ENCODE measurements around the gene LMF1. TPM values are rescaled to one million over a fixed set of nuclear protein-coding genes. Genes with fewer than 3 reads are reported as not detected.
A peak's percentile ranks its signal among the peaks of the same experiment; 100 is the strongest.

Gene LMF1
- total RNA-seq, 2 donors from 2014 or later = 26.9 to 33.2 TPM

- Mint-ChIP-seq H3K27me3 (ENCODE audit: low read depth) (no peaks in the 10 kb centered on the region), H3K27ac (no peak overlapping the region), H3K36me3 (ENCODE audit: insufficient read depth in 2 of 2) (peaks cover 3 to 8% of the 10 kb centered on the region in 2 donors), H3K9me3 (no peaks in the 10 kb centered on the region), H3K4me3 (no peak overlapping the region), H3K4me1 (ENCODE audit: low read depth) (no peaks in the 10 kb centered on the region)
- ATAC-seq (replicated peaks in 1 of 2) = no peak
- no peak for DNase-seq
Measured at GRCh38 chr16:920051-920681, 50.6 kb downstream of the LMF1 start.

- Mint-ChIP-seq H3K4me3 (no peak overlapping the region), H3K36me3 (ENCODE audit: insufficient read depth in 2 of 2) (peaks cover 3 to 8% of the 10 kb centered on the region in 2 donors), H3K4me1 (ENCODE audit: low read depth) (no peaks in the 10 kb centered on the region), H3K27ac (no peak overlapping the region), H3K9me3 (no peaks in the 10 kb centered on the region), H3K27me3 (ENCODE audit: low read depth) (no peaks in the 10 kb centered on the region)
- ATAC-seq (replicated peaks in 1 of 2) (no peak), DNase-seq (no peak)
Measured at GRCh38 chr16:919658-920050, 51.1 kb downstream of the LMF1 start.

- ATAC-seq (replicated peaks in 1 of 2) (no peak), DNase-seq (no peak)
- Mint-ChIP-seq H3K9me3 (no peaks in the 10 kb centered on the region), H3K36me3 (ENCODE audit: insufficient read depth in 2 of 2) (peaks cover 3 to 7% of the 10 kb centered on the region in 2 donors), H3K27ac (no peak overlapping the region), H3K27me3 (ENCODE audit: low read depth) (no peaks in the 10 kb centered on the region), H3K4me1 (ENCODE audit: low read depth) (no peaks in the 10 kb centered on the region), H3K4me3 (no peak overlapping the region)
Measured at GRCh38 chr16:918741-919657, 51.8 kb downstream of the LMF1 start.

GRCh38 chr16:918068-918467, 52.7 kb downstream of the LMF1 start:
- DNase-seq (no peak), ATAC-seq (replicated peaks in 1 of 2) (no peak)
- H3K36me3 Mint-ChIP-seq (ENCODE audit: insufficient read depth in 2 of 2) = peaks cover 3 to 4% of the 10 kb centered on the region in 2 donors
- H3K9me3 Mint-ChIP-seq = no peaks in the 10 kb centered on the region
- no peaks in the 10 kb centered on the region for H3K4me1 Mint-ChIP-seq (ENCODE audit: low read depth)
- H3K27ac Mint-ChIP-seq = no peak overlapping the region
- H3K4me3 Mint-ChIP-seq = no peak overlapping the region
- no peaks in the 10 kb centered on the region for H3K27me3 Mint-ChIP-seq (ENCODE audit: low read depth)

GRCh38 chr16:917591-918061, 53.2 kb downstream of the LMF1 start:
- no peaks in the 10 kb centered on the region for H3K4me1 Mint-ChIP-seq (ENCODE audit: low read depth)
- H3K9me3 Mint-ChIP-seq = no peaks in the 10 kb centered on the region
- DNase-seq = no peak
- peaks cover 3 to 4% of the 10 kb centered on the region in 2 donors for H3K36me3 Mint-ChIP-seq (ENCODE audit: insufficient read depth in 2 of 2)
- no peak overlapping the region for H3K4me3 Mint-ChIP-seq
- no peaks in the 10 kb centered on the region for H3K27me3 Mint-ChIP-seq (ENCODE audit: low read depth)
- no peak overlapping the region for H3K27ac Mint-ChIP-seq
- ATAC-seq (replicated peaks in 1 of 2) = no peak

- ATAC-seq (replicated peaks in 1 of 2) (no peak), DNase-seq (no peak)
- Mint-ChIP-seq H3K9me3 (no peaks in the 10 kb centered on the region), H3K4me1 (ENCODE audit: low read depth) (no peaks in the 10 kb centered on the region), H3K27me3 (ENCODE audit: low read depth) (no peaks in the 10 kb centered on the region), H3K27ac (no peak overlapping the region), H3K36me3 (ENCODE audit: insufficient read depth in 2 of 2) (no peaks in the 10 kb centered on the region), H3K4me3 (no peak overlapping the region)
Measured at GRCh38 chr16:916035-916799, 54.6 kb downstream of the LMF1 start.

GRCh38 chr16:915546-915945, 55.2 kb downstream of the LMF1 start:
- Mint-ChIP-seq H3K27ac (no peak overlapping the region), H3K4me1 (ENCODE audit: low read depth) (no peaks in the 10 kb centered on the region), H3K9me3 (no peaks in the 10 kb centered on the region), H3K4me3 (no peak overlapping the region), H3K27me3 (ENCODE audit: low read depth) (no peaks in the 10 kb centered on the region), H3K36me3 (ENCODE audit: insufficient read depth in 2 of 2) (no peaks in the 10 kb centered on the region)
- ATAC-seq (replicated peaks in 1 of 2) = no peak
- DNase-seq = no peak

GRCh38 chr16:914440-914839, 56.3 kb downstream of the LMF1 start:
- Mint-ChIP-seq H3K27me3 (ENCODE audit: low read depth) (no peaks in the 10 kb centered on the region), H3K4me3 (no peak overlapping the region), H3K9me3 (no peaks in the 10 kb centered on the region), H3K4me1 (ENCODE audit: low read depth) (no peaks in the 10 kb centered on the region), H3K27ac (no peak overlapping the region), H3K36me3 (ENCODE audit: insufficient read depth in 2 of 2) (no peaks in the 10 kb centered on the region)
- ATAC-seq (replicated peaks in 1 of 2) (peak; percentile 94 to 98), DNase-seq (peak in 1 of 2 donors; percentile 31)

- no peak for DNase-seq
- Mint-ChIP-seq H3K4me1 (ENCODE audit: low read depth) (no peaks in the 10 kb centered on the region), H3K27ac (no peak overlapping the region), H3K9me3 (no peaks in the 10 kb centered on the region), H3K36me3 (ENCODE audit: insufficient read depth in 2 of 2) (no peaks in the 10 kb centered on the region), H3K27me3 (ENCODE audit: low read depth) (no peaks in the 10 kb centered on the region), H3K4me3 (no peak overlapping the region)
- ATAC-seq (replicated peaks in 1 of 2) = no peak
Measured at GRCh38 chr16:913817-914439, 56.9 kb downstream of the LMF1 start.

GRCh38 chr16:912684-913613, 57.8 kb downstream of the LMF1 start:
- Mint-ChIP-seq H3K27me3 (ENCODE audit: low read depth) (no peaks in the 10 kb centered on the region), H3K9me3 (no peaks in the 10 kb centered on the region), H3K27ac (no peak overlapping the region), H3K4me3 (no peak overlapping the region), H3K4me1 (ENCODE audit: low read depth) (no peaks in the 10 kb centered on the region), H3K36me3 (ENCODE audit: insufficient read depth in 2 of 2) (no peaks in the 10 kb centered on the region)
- DNase-seq (no peak), ATAC-seq (replicated peaks in 1 of 2) (no peak)

- no peak for DNase-seq
- H3K27me3 Mint-ChIP-seq (ENCODE audit: low read depth) = no peaks in the 10 kb centered on the region
- no peak overlapping the region for H3K27ac Mint-ChIP-seq
- no peak for ATAC-seq (replicated peaks in 1 of 2)
- no peaks in the 10 kb centered on the region for H3K36me3 Mint-ChIP-seq (ENCODE audit: insufficient read depth in 2 of 2)
- H3K4me1 Mint-ChIP-seq (ENCODE audit: low read depth) = no peaks in the 10 kb centered on the region
- no peaks in the 10 kb centered on the region for H3K9me3 Mint-ChIP-seq
- no peak overlapping the region for H3K4me3 Mint-ChIP-seq
Measured at GRCh38 chr16:912322-912683, 58.5 kb downstream of the LMF1 start.
